B cell (primary cell): ENCODE results near the gene CCDC97. TPM values are rescaled to one million over a fixed set of nuclear protein-coding genes. Genes with fewer than 3 reads are reported as not detected.
A peak's percentile ranks its signal among the peaks of the same experiment; 100 is the strongest.

ENCODE experiments used
- ATAC-seq: fragments of 200-7000 bp; cut with Tn5 transposase; one replicate; pipeline ENCODE4 v1.10.0; 2021; ENCODE audit warnings: low read depth, mild to moderate bottlenecking, moderate number of reproducible peaks, moderate library complexity
- CTCF ChIA-PET: fragments of 350-600 bp; sonication (Branson Sonifier 250); formaldehyde crosslinking; loops from one replicate; lab custom pipeline; 2021; ENCODE audit warnings: antibody characterized with exemption, inconsistent platforms; lab: Charles Lee
- POLR2A ChIA-PET: fragments of 350-600 bp; sonication (Branson Sonifier 250); formaldehyde crosslinking; loops from one replicate; lab custom pipeline; 2021; ENCODE audit warnings: antibody characterized with exemption; lab: Charles Lee
- DNase-seq: peaks from one replicate; pipeline ENCODE4 v3.0.0; 2013
- H2AFZ ChIP-seq: 2 replicates; pipeline ENCODE4 v1.6.1; 2012; ENCODE audit warnings: mild to moderate bottlenecking, low read depth, low read length; ENCODE audit not compliant: insufficient read depth, poor library complexity, severe bottlenecking
- H3K27ac ChIP-seq, 2 donors: 1 replicate in 1 of 2; 2 replicates in 1 of 2; pipeline ENCODE4 v1.5.1; 2012 to 2013; ENCODE audit warnings: low read length in 2 of 2, mild to moderate bottlenecking in 2 of 2, moderate library complexity in 1 of 2
- H3K27me3 ChIP-seq, 4 experiments: fragments of 200-600 bp in 1 of 4; sonication (generic) in 1 of 4; replicated peaks in 1 of 4; 1 replicate in 2 of 4; 2 replicates in 2 of 4; pipeline versions ENCODE4 v1.6.1 to v1.7.0; 2013 to 2016; ENCODE audit warnings: low read length in 3 of 4, mild to moderate bottlenecking in 2 of 4, mixed read lengths in 1 of 4, moderate library complexity in 1 of 4; ENCODE audit not compliant: insufficient read depth in 4 of 4, control insufficient read depth in 3 of 4; ENCODE audit errors: control extremely low read depth in 1 of 4
- H3K36me3 ChIP-seq, 2 experiments: replicated peaks in 1 of 2; 1 replicate in 1 of 2; 2 replicates in 1 of 2; pipeline versions ENCODE4 v1.6.1 to v1.7.1; 2013; ENCODE audit warnings: low read length in 1 of 2; ENCODE audit not compliant: insufficient read depth in 2 of 2, control insufficient read depth in 1 of 2; ENCODE audit errors: control extremely low read depth in 1 of 2, extremely low read depth in 1 of 2
- H3K4me1 ChIP-seq, 2 donors: fragments of 200-600 bp in 1 of 2; sonication (generic) in 1 of 2; 1 replicate in 1 of 2; 2 replicates in 1 of 2; pipeline versions ENCODE4 v1.5.1 to v1.6.1; 2013 to 2017; ENCODE audit warnings: low read length in 2 of 2; ENCODE audit not compliant: control insufficient read depth in 2 of 2, insufficient read depth in 2 of 2
- H3K4me2 ChIP-seq: replicated peaks from 2 replicates; pipeline ENCODE3; 2012; ENCODE audit warnings: mild to moderate bottlenecking, low read depth, low read length; ENCODE audit not compliant: poor library complexity, severe bottlenecking
- H3K4me3 ChIP-seq, 5 experiments: fragments of 200-600 bp in 1 of 5; sonication (generic) in 1 of 5; 1 replicate in 3 of 5; 2 replicates in 2 of 5; pipeline versions ENCODE4 v1.5.1 to v1.7.0; 2011 to 2016; ENCODE audit warnings: low read length in 4 of 5, mild to moderate bottlenecking in 4 of 5, low read depth in 2 of 5, control low read depth in 1 of 5, moderate library complexity in 1 of 5; ENCODE audit not compliant: insufficient read depth in 1 of 5; ENCODE audit errors: control extremely low read depth in 1 of 5, extremely low read depth in 1 of 5
- H3K79me2 ChIP-seq: fragments of 200-600 bp; sonication (generic); one replicate; pipeline ENCODE4 v1.6.0; 2016; ENCODE audit warnings: low read length; ENCODE audit not compliant: control insufficient read depth, insufficient read depth
- H3K9ac ChIP-seq: fragments of 200-600 bp; sonication (generic); 2 replicates; pipeline ENCODE4 v1.6.1; 2017; ENCODE audit warnings: mild to moderate bottlenecking, low read length, moderate library complexity
- H3K9me3 ChIP-seq, 3 donors: one replicate each; pipeline versions ENCODE4 v1.6.1 to v1.7.1; 2013; ENCODE audit warnings: low read length in 2 of 3; ENCODE audit not compliant: control insufficient read depth in 2 of 3, insufficient read depth in 1 of 3; ENCODE audit errors: control extremely low read depth in 1 of 3
- H4K20me1 ChIP-seq: 2 replicates; pipeline ENCODE4 v1.6.0; 2012; ENCODE audit warnings: mild to moderate bottlenecking, low read length; ENCODE audit not compliant: insufficient read depth, control insufficient read depth, poor library complexity, severe bottlenecking
- H3K27ac Mint-ChIP-seq: one replicate; pipeline ENCODE4 v1.8.0; 2021; ENCODE audit warnings: mixed read lengths
- H3K27me3 Mint-ChIP-seq: one replicate; pipeline ENCODE4 v1.8.0; 2021; ENCODE audit warnings: mixed read lengths
- H3K4me1 Mint-ChIP-seq: one replicate; pipeline ENCODE4 v1.8.0; 2021; ENCODE audit warnings: mixed read lengths
- H3K4me3 Mint-ChIP-seq: one replicate; pipeline ENCODE4 v1.8.0; 2021; ENCODE audit warnings: mixed read lengths
- H3K9me3 Mint-ChIP-seq: one replicate; pipeline ENCODE4 v1.8.0; 2022; ENCODE audit warnings: mixed read lengths; ENCODE audit not compliant: insufficient read depth
- CTCF ChIP-seq: fragments of 200-600 bp; IDR thresholded peaks from one replicate; pipeline ENCODE4 v1.8.0; 2022; ENCODE audit warnings: antibody characterized with exemption, mild to moderate bottlenecking
- EZH2 ChIP-seq: IDR thresholded peaks from 2 replicates; pipeline ENCODE4 v1.6.1; 2012; ENCODE audit warnings: borderline replicate concordance, low read depth, mild to moderate bottlenecking, moderate library complexity, low read length; ENCODE audit not compliant: insufficient read depth, poor library complexity, severe bottlenecking
- WGBS: methylation state at CpG from one replicate; pipeline ENCODE4 v1.1.5; 2013; ENCODE audit warnings: missing lambda C conversion rate; ENCODE audit not compliant: insufficient coverage; 5-methylcytosine and 5-hydroxymethylcytosine counted together
- intact Hi-C: fragments of 100-400 bp; cut with micrococcal nuclease; formaldehyde crosslinking; loops from one replicate; pipeline ENCODE4 v1.10.0; 2022
- polyA plus RNA-seq: library from polyadenylated mRNA; depleted of rRNA; stranded (reverse); fragments of >200 nt; gene quantifications from 2 replicates; pipeline ENCODE4 v1.2.3, GENCODE V29; 2012
- total RNA-seq, 2 donors: library from RNA; stranded (reverse); fragments of 120-200 nt in 1 of 2; gene quantifications; 1 replicate in 1 of 2; 2 replicates in 1 of 2; pipeline versions ENCODE4 v1.2.3 to v1.2.4, GENCODE V29; 2013 to 2022

The CCDC97 gene
- total and polyA plus RNA-seq, 2 donors (not counting 1 experiment from before 2014, with no cell fraction given): 16.3 to 68.3 TPM

DNA sequence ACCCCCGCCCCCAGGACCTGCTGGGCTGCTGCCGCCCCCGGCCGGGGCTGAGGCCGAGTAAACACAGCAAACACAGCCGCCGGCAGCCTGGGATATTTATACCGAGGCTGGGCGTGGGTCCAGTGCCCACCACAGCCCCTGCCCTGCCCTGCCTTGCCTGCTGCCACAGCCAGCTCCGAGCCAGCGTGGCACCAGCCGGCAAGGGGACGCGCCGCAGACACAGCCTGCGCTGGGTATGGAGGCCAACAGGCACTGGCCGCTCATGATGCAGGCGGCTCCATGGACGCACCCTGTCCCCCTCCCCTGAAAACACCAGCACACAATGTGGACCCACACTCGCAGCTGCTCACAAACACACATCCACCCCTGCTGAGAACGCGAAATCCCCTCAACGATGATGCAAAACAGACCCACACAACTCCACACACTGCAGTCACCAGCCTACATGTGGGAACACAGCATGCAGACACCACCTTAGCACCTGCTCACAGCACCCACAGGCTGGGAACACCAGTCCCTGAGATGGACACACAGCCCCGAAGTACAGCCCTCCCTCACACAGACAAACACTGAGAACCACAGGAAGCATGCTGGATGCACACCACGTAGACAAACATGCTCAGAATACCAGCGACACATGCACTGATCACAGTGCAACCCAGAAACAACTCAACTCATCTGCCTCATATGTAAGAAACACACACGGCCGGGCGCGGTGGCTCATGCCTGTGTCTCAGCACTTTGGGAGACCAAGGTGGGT is 16.2 kb downstream of the CCDC97 start:
- ATAC-seq (peak; percentile 41), DNase-seq (peak; percentile 82)
- intact Hi-C loops: loop anchor here (1.0 to 10.0 kb wide), 2 partner anchors 16 to 239 kb away; partner anchors contain the start of gene CCDC97
- H3K4me1 Mint-ChIP-seq: peaks cover 71% of the 10 kb centered on the region
- H3K4me1 ChIP-seq: peaks cover 59 to 93% of the 10 kb centered on the region in 2 donors
- peak overlapping the region in 4 of 5 experiments; percentile 22 to 72 (median 46) for H3K4me3 ChIP-seq
- H4K20me1 ChIP-seq: peaks cover 8% of the 10 kb centered on the region
- H3K4me2 ChIP-seq: peak overlapping the region; percentile 92
- H3K36me3 ChIP-seq: peaks cover 0 to 45% of the 10 kb centered on the region in 2 experiments
- POLR2A ChIA-PET: interaction anchor here (0.6 to 5.3 kb wide), 5 partner anchors 23 to 1097 kb away, joined by 3 to 69 read pairs (median 11); partner anchors contain the start of genes B9D2 and TGFB1
- H3K4me3 Mint-ChIP-seq: peak overlapping the region; percentile 92
- no peaks in the 10 kb centered on the region for H3K9me3 ChIP-seq
- H3K27ac Mint-ChIP-seq: peak overlapping the region; percentile 99
- peak overlapping the region; percentile 58 for H3K9ac ChIP-seq
- H2AFZ ChIP-seq: no peak overlapping the region
- no peaks in the 10 kb centered on the region for H3K79me2 ChIP-seq
- no peaks in the 10 kb centered on the region for H3K9me3 Mint-ChIP-seq
- H3K27ac ChIP-seq: peak overlapping the region; percentile 76 to 97
- 30% methylated on average over 26 of the region's 30 CpGs for WGBS
- H3K27me3 ChIP-seq: no peaks in the 10 kb centered on the region
- no peak for TF ChIP-seq EZH2
- no peak for TF ChIP-seq CTCF
- CTCF ChIA-PET: interaction anchor here (1.6 to 9.7 kb wide), 3 partner anchors 18 to 63 kb away, joined by 6 to 130 read pairs (median 15); partner anchors contain the start of gene TGFB1
- H3K27me3 Mint-ChIP-seq: no peaks in the 10 kb centered on the region
